Ishikawa (cell line): Measurements from ENCODE around the gene SELENOH.
A peak's percentile ranks its signal among the peaks of the same experiment; 100 is the strongest.

ENCODE experiments used
- EP300 ChIP-seq: IDR thresholded peaks from 2 replicates; pipeline ENCODE4 v1.6.1; 2012; ENCODE audit warnings: borderline replicate concordance
- MAX ChIP-seq: IDR thresholded peaks from 2 replicates; pipeline ENCODE4 v1.6.1; 2012
- RAD21 ChIP-seq: IDR thresholded peaks from 2 replicates; pipeline ENCODE4 v1.6.1; 2012; ENCODE audit warnings: low read depth
- TEAD4 ChIP-seq: IDR thresholded peaks from 2 replicates; pipeline ENCODE4 v1.6.1; 2012
- YY1 ChIP-seq: IDR thresholded peaks from 2 replicates; pipeline ENCODE4 v1.6.1; 2012; ENCODE audit warnings: low read depth

- TF ChIP-seq YY1: no peak
- TF ChIP-seq MAX: peak; percentile 42; the same call in 1 of the 2 replicates
- no peak for TF ChIP-seq EP300
- TF ChIP-seq RAD21: no peak
- no peak for TF ChIP-seq TEAD4
Observed at GRCh38 chr11:57711414-57712255, 29.7 kb upstream of the SELENOH start, which contains the start of gene MED19.
